ENCODE measurements around the gene GPD2.

GRCh38 chr2:156548413-156548812 lies 112.2 kb downstream of the GPD2 start:
- TF ChIP-seq POLR2A (IDR thresholded peaks at IDR 0.05) (no peak), CTCF (IDR thresholded peaks at IDR 0.05) (no peak)

Measured in heart left ventricle (tissue), 13 donors.